Suprapubic skin (tissue), 4 donors: ENCODE data around the gene CHRD.

Source experiments
- EP300 ChIP-seq: sonication (generic); formaldehyde crosslinking; IDR thresholded peaks from one replicate; pipeline ENCODE4 v1.6.1; 2017; ENCODE audit warnings: antibody characterized with exemption
- POLR2A ChIP-seq, 2 donors: fragments of 450-650 bp; IDR thresholded peaks; one replicate each; pipeline ENCODE4 v1.6.1; 2017; ENCODE audit warnings: antibody characterized with exemption in 2 of 2, mild to moderate bottlenecking in 2 of 2, moderate library complexity in 2 of 2
- POLR2AphosphoS5 ChIP-seq, 3 donors: sonication (generic); formaldehyde crosslinking; IDR thresholded peaks; one replicate each; pipeline ENCODE4 v1.6.1; 2017; ENCODE audit warnings: antibody characterized with exemption in 3 of 3
- TF ChIP-seq, protein P1 (sequence below), 2 donors: fragments of 200-600 bp in 1 of 2; fragments of 450-650 bp in 1 of 2; sonication (generic) in 1 of 2; IDR thresholded peaks; one replicate each; pipeline ENCODE4 v1.5.1; 2016 to 2019; ENCODE audit warnings: antibody characterized with exemption in 2 of 2, mild to moderate bottlenecking in 1 of 2, moderate library complexity in 1 of 2

DNA sequence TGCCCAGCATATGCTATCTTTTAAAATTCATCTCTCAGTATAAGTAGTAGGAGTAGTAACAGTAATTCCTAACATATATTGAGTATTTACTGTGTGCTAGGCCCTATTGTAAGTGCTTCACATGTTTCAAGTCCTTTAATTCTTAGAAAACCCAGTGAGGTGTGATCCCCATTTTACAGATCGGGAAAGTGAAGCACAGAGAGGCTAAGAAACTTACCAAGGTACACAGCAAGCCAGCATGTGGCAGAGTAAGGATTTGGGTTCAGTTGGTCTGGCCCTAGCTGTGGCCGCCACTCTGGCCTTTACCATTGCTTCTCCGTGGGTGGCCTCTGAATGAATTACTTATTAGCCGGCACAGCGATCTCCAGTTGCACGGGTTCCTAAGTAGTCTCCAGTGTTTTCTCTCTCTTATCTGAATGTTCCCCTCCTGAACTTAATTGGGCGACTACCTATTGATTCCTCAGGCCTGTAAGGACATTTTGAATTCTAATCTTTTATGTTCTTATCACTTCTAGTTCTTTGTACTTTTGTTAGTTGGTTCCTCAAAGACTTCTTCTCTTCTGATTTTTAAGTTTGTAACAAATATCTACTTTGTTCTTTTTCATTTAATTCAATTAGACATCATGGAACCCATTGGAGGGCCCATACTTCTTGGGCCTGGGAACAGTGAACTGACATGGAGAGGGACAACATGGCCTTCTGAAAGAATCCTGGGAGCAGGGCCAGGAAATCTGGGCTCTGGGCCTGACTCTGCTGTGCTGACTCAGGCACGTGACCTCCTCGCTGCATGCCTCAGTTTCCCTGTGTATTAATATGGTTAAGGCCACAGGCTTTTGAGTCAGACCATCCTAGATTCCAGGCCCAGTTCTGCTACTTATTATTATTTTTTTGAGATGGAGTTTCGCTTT is 30.0 kb upstream of the CHRD start:
- TF ChIP-seq, protein P1, sequence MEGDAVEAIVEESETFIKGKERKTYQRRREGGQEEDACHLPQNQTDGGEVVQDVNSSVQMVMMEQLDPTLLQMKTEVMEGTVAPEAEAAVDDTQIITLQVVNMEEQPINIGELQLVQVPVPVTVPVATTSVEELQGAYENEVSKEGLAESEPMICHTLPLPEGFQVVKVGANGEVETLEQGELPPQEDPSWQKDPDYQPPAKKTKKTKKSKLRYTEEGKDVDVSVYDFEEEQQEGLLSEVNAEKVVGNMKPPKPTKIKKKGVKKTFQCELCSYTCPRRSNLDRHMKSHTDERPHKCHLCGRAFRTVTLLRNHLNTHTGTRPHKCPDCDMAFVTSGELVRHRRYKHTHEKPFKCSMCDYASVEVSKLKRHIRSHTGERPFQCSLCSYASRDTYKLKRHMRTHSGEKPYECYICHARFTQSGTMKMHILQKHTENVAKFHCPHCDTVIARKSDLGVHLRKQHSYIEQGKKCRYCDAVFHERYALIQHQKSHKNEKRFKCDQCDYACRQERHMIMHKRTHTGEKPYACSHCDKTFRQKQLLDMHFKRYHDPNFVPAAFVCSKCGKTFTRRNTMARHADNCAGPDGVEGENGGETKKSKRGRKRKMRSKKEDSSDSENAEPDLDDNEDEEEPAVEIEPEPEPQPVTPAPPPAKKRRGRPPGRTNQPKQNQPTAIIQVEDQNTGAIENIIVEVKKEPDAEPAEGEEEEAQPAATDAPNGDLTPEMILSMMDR (IDR thresholded peaks at IDR 0.05) = no peak
- TF ChIP-seq EP300 (no peak), POLR2A (IDR thresholded peaks at IDR 0.05) (no peak), POLR2AphosphoS5 (IDR thresholded peaks at IDR 0.05) (no peak)
